Stimulated activated CD4-positive, alpha-beta T cell treated with anti-CD3 and anti-CD28 coated beads, Interleukin-15, amount 100 ng/mL, for 48 hours (primary cell): Measurements from ENCODE around the gene CRYZ.
A peak's percentile ranks its signal among the peaks of the same experiment; 100 is the strongest.

ENCODE experiments used
- DNase-seq, 2 donors: peaks; one replicate each; pipeline ENCODE4 v3.0.0-alpha.2; 2020; ENCODE audit warnings: low read depth in 2 of 2

The CRYZ gene

DNA sequence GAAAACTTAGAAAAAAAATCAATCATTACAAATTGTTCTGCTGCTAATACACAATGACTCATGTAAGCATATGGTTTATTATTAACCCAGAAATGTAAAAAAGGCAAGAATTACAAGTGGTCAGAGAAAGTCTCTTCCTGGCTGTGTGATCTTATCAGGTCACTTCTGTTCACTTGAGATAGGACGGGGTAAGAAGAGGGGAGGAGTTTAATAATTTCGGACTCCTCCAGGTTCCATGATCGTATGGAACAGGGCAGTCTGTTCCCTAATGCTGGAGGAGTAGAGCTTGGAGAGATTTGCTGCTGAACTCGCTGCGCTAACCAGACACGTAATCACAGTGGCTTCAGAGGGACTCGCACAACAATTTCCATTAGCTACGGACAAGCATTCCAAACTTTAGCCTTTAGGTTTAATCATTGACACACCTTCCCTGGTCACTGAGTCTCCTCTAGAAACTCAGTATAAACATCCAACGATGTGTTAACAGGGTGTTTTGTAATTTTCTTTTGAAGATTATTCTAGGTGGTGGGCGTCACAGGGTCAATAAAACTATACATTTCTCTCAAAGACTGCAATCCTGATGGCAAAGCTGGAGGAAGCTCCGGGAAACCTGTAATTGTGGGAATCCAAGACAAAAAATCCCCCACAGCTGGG, 1.3 kb downstream of the CRYZ start:
- no peak for DNase-seq

DNA sequence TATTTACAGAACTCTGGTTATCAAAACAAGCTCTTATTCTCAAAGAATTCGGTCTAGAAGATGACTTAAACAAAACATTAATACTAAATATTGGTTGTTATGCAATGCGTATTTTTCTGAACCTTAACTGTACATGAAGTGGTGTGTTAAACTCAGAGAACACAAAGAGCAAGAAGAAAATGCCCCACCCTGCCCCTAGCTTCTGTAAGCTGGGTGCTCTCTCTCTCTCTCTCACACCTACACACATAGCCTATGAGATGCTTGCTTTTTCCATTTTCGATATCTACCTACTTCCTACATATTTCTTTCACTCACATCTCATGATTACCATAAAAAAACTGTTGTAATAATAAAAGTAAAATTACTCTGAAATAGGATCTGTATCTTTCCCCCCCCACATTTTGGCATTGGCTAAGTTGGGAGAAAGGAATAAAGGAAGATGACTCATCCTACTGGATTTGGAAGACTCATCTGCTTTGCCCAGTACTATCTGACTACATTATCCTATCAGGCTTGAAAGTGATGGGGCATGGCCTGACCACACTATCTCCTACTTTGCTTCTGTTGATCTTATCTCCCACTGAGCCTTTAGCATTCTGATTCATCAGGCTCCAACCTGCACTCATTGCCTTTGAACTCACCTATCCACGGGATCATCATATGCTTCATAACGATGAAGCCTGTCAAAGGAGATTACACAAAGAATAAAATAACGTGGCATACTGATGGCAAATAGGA, 2.9 kb downstream of the CRYZ start:
- DNase-seq: no peak

GRCh38 chr1:74728736-74729135, 4.1 kb downstream of the CRYZ start:
- no peak for DNase-seq

- DNase-seq: no peak
These were observed 6.8 kb downstream of the CRYZ start for GRCh38 chr1:74726063-74726462.

GRCh38 chr1:74717626-74718025, 15.2 kb downstream of the CRYZ start:
- DNase-seq: no peak

DNA sequence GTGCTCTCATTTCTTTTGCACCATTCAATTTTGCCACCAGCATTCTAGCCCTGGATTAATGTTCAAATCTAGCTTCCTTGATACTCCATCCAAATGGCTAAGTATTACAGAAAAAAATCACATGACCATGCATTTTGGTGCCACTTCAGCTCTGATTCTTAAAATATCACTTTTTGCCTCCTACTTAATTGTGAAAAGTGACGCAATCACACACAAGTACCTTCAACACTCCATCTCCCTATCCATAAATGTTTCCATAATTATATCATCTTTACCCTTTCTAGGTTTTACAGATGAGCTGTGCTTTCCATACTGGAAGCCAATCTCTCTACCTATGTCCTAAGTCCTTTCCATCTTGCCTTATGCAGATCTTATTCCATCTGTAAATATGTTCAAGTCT, 16.0 kb downstream of the CRYZ start:
- no peak for DNase-seq

DNA sequence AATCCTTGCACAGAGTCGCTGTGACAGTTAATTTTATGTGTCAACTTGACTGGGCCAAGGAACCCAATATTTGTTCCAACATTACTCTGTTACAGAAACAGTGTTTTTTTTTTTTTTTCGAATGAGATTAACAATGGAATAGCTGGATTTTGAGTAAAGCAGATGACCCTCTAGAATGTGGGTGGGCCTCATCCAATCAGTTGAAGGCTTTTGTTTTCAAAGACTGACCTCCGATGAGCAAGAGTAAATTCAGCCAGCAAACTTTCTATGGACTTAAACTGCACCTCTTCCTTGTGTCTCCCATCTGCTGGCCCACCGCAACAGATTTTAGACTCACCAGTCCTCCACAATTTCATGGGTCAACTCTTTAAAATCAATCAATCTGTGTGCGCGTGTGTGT, 17.0 kb downstream of the CRYZ start:
- no peak for DNase-seq

GRCh38 chr1:74715236-74715502, 17.7 kb downstream of the CRYZ start:
- no peak for DNase-seq

DNA sequence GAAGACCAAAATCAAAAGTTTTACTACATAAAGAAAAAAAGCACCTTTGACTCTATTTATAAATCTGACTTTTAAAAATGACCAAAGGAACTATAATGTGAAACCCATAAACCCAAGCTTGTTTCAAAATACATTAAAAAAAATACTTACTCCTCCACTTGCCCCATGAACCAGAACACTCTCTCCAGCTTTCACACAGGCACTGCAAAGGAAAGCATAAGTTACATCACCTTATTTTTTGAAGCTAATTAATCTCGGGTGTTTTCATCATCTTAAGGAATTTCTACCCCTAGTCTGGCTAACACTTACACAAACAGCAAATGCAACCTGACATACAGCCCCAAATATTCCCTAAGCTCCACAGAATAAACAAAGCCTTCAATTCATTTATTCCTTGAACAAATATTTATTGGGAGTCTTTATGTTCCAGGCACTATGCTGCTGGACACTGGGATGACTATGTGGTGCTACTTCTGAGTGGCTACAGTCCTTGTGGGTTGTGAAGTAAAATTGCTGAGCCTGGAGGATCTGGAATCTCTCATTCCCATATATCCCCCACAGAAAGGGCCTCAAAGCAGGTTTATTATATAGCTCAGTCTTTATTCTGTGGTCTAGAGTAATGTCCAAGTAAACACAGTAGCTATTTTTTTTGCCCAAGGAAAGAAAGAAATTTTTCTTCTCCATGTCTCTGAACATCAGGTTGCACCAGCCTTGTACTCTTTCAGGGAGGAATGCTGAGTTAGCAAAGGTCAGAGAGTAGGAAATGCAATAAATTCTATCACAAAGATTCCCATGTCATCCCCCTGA, 18.2 kb downstream of the CRYZ start:
- DNase-seq: no peak

GRCh38 chr1:74713849-74714248, 19.0 kb downstream of the CRYZ start:
- no peak for DNase-seq

DNA sequence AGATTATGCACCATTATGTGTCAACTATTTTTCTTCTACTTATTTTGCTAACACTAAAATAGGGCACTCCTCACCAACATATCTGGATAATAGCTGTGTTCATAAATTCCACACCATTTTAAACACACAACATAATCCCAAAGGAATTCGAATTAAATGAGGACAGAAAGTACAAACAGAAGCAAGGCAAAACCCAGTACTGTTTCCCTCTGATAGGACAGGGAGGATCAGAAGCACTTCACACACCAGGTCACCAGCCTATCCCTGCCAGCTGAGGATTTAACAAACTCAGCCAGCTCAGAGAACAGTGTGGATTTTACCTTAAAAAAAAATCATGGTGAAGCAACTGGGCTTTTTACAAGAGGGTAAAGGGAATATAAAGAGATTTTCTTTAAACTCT, 20.0 kb downstream of the CRYZ start:
- no peak for DNase-seq

GRCh38 chr1:74703386-74704182, 29.3 kb downstream of the CRYZ start:
- DNase-seq: no peak

GRCh38 chr1:74699331-74699730, 33.5 kb downstream of the CRYZ start:
- no peak for DNase-seq

DNA sequence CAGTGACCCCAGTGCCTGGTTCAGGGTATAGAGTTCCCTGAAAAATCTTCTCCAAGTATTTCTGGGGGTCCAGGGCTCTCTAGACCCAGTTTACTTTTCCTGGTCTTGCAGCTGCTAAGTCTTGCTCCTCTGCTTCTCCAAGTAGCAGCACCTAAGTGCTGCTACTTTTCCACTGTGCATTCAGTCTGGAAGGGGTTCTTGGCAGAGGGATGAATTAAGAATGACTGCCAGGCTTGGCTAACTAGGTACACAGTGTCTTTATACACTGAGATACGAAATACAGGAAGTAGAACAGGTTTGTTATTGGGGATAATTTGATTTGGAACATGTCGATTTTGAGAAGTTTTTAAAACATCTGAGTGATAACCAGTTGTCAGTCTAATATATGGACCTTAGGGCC, 35.0 kb downstream of the CRYZ start:
- no peak for DNase-seq

DNA sequence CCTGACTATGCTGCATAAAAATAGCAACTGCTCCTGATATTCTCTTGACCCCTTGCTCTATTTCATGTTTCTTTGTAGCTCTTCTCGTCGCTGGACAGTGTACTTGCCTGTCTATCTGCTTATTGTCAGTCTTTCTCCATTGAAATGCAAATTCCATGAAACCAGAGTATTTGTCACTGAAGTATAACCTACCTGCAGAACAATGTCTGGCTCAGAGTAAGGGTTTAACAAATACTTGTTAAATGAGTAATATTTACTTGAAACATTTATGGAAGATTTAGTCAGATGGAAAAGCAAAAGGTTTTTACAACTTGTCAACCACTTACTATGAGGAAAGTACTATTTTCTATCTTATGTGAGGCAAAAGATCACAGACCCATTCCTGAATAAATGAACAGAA, 39.4 kb downstream of the CRYZ start:
- no peak for DNase-seq

- DNase-seq: no peak
These were observed 41.9 kb downstream of the CRYZ start for GRCh38 chr1:74690909-74691308.

DNA sequence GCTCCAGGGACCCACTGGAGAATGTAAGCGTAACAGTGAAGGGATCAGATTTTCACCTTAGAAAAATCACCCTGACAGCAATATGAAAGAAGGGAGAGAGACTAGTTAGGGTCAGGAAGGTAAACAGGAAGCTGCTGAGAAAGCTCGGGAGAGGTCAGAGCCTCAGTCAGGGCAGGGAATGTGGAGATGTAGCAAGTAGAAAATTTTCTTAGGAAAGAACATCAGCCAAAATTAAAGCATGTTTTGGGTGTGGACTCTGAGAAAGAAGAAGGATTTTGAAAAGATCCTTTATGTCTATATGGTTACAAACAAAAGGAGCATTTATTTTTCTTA, 42.5 kb downstream of the CRYZ start:
- DNase-seq: no peak

- DNase-seq: peak in 1 of 2 donors; percentile 22
These were observed 43.1 kb downstream of the CRYZ start for GRCh38 chr1:74689621-74690363.

- no peak for DNase-seq
These were observed 45.9 kb downstream of the CRYZ start for GRCh38 chr1:74686928-74687327.

- DNase-seq: no peak
These were observed 48.5 kb downstream of the CRYZ start for GRCh38 chr1:74684301-74684700.

GRCh38 chr1:74683656-74684055, 49.2 kb downstream of the CRYZ start:
- no peak for DNase-seq

DNA sequence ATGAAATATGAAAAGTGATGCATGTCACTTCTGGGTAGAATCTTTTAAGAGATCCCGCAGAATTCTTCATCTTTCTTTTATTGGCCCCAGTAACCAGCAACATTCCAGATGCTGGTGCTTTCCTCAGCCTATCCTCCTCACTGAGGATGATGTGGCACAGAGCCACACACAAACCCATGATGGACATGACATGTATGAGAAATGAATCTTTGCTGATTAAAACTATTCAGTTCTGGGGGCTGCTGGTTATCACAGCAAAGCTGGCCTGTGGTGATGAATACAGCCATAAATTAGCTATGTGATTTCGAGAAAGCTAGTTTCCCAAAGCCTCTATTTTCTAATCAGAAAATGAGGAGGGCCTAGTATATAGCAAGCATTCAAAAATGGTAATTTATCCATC, 51.0 kb downstream of the CRYZ start:
- no peak for DNase-seq
